ENCODE measurements around the gene ZBTB7A.

ZBTB7A gene

GRCh38 chr19:4066682-4067395 is at the start of gene ZBTB7A:
TSS of gene ZBTB7A (minus strand) at chr19:4066899. CDS start at chr19:4055232, 11,667 bp downstream.
- in situ Hi-C loops (cut with MboI; ENCODE audit: low sequenced_read_pairs), result no loop called here

- in situ Hi-C loops (cut with MboI; ENCODE audit: low sequenced_read_pairs), result no loop called here
Observed at GRCh38 chr19:4115818-4116385, 49.2 kb upstream of the ZBTB7A start.

GRCh38 chr19:4115050-4115817 is 48.5 kb upstream of the ZBTB7A start:
- in situ Hi-C loops (cut with MboI; ENCODE audit: low sequenced_read_pairs), result no loop called here

GRCh38 chr19:4114181-4114580 is 47.5 kb upstream of the ZBTB7A start:
- in situ Hi-C loops (cut with MboI; ENCODE audit: low sequenced_read_pairs), result no loop called here

GRCh38 chr19:4113398-4114088 is 46.8 kb upstream of the ZBTB7A start:
- in situ Hi-C loops (cut with MboI; ENCODE audit: low sequenced_read_pairs), result no loop called here

GRCh38 chr19:4112367-4112766 is 45.7 kb upstream of the ZBTB7A start:
- in situ Hi-C loops (cut with MboI; ENCODE audit: low sequenced_read_pairs), result no loop called here

- in situ Hi-C loops (cut with MboI; ENCODE audit: low sequenced_read_pairs), result no loop called here
Observed at GRCh38 chr19:4109626-4109945, 42.9 kb upstream of the ZBTB7A start.

GRCh38 chr19:4108767-4109625 is 42.3 kb upstream of the ZBTB7A start:
- in situ Hi-C loops (cut with MboI; ENCODE audit: low sequenced_read_pairs), result no loop called here

GRCh38 chr19:4103080-4103433 is 36.4 kb upstream of the ZBTB7A start:
- in situ Hi-C loops (cut with MboI; ENCODE audit: low sequenced_read_pairs), result no loop called here

GRCh38 chr19:4102339-4103079 is 35.8 kb upstream of the ZBTB7A start:
- in situ Hi-C loops (cut with MboI; ENCODE audit: low sequenced_read_pairs), result no loop called here

GRCh38 chr19:4101496-4101770 is 34.7 kb upstream of the ZBTB7A start:
- in situ Hi-C loops (cut with MboI; ENCODE audit: low sequenced_read_pairs), result no loop called here

GRCh38 chr19:4100647-4101495 is 34.2 kb upstream of the ZBTB7A start:
- in situ Hi-C loops (cut with MboI; ENCODE audit: low sequenced_read_pairs), result no loop called here

GRCh38 chr19:4099041-4099764 is 32.5 kb upstream of the ZBTB7A start:
- in situ Hi-C loops (cut with MboI; ENCODE audit: low sequenced_read_pairs), result no loop called here

- in situ Hi-C loops (cut with MboI; ENCODE audit: low sequenced_read_pairs), result no loop called here
Observed at GRCh38 chr19:4098493-4098892, 31.8 kb upstream of the ZBTB7A start.

- in situ Hi-C loops (cut with MboI; ENCODE audit: low sequenced_read_pairs), result no loop called here
Observed at GRCh38 chr19:4097501-4097900, 30.8 kb upstream of the ZBTB7A start.

- in situ Hi-C loops (cut with MboI; ENCODE audit: low sequenced_read_pairs), result no loop called here
Observed at GRCh38 chr19:4096049-4096892, 29.6 kb upstream of the ZBTB7A start.

- in situ Hi-C loops (cut with MboI; ENCODE audit: low sequenced_read_pairs), result no loop called here
Observed at GRCh38 chr19:4095488-4095844, 28.8 kb upstream of the ZBTB7A start.

Data from hTERT RPE-1 (cell line).